SU-DHL-6 (cell line): ENCODE results near the gene DENND1B.

ENCODE experiments used
- H2AFZ ChIP-seq: fragments of 200-600 bp; sonication (generic); 2 replicates; pipeline ENCODE4 v1.6.1; 2014; ENCODE audit warnings: low read depth, mild to moderate bottlenecking, moderate library complexity, mixed read lengths, antibody characterized with exemption, low read length; ENCODE audit not compliant: severe bottlenecking
- H3F3A ChIP-seq: fragments of 200-600 bp; shearing (Covaris generic); 2 replicates; pipeline ENCODE4 v1.6.0; 2016; ENCODE audit warnings: antibody characterized with exemption, mild to moderate bottlenecking; ENCODE audit not compliant: insufficient read depth
- H3K27ac ChIP-seq: fragments of 200-600 bp; sonication (generic); 2 replicates; pipeline ENCODE4 v1.5.1; 2016; ENCODE audit warnings: low read depth, mild to moderate bottlenecking, low read length, moderate library complexity, mixed read lengths
- H3K27me3 ChIP-seq: fragments of 200-600 bp; sonication (generic), shearing (Covaris generic); 2 replicates; pipeline ENCODE4 v1.6.0; 2014; ENCODE audit warnings: mild to moderate bottlenecking, low read length
- H3K36me3 ChIP-seq: fragments of 200-600 bp; sonication (generic); 2 replicates; pipeline ENCODE4 v1.6.1; 2014; ENCODE audit warnings: mild to moderate bottlenecking, low read length, mixed read lengths
- H3K4me2 ChIP-seq: fragments of 300-600, 200-600 bp; shearing (Covaris generic), sonication (generic); 2 replicates; pipeline ENCODE4 v1.6.0; 2014; ENCODE audit warnings: low read length, low read depth, mild to moderate bottlenecking; ENCODE audit not compliant: poor library complexity, severe bottlenecking
- H3K4me3 ChIP-seq: fragments of 200-600 bp; sonication (generic); 2 replicates; pipeline ENCODE4 v1.5.1; 2014; ENCODE audit warnings: antibody characterized with exemption, low read length, mild to moderate bottlenecking, mixed read lengths; ENCODE audit not compliant: insufficient read depth, poor library complexity, severe bottlenecking
- H3K79me2 ChIP-seq: fragments of 200-600 bp; sonication (generic); 2 replicates; pipeline ENCODE4 v1.6.1; 2014; ENCODE audit warnings: mild to moderate bottlenecking, low read length, moderate library complexity; ENCODE audit not compliant: insufficient read depth
- H3K9ac ChIP-seq: fragments of 200-600 bp; sonication (generic); 2 replicates; pipeline ENCODE4 v1.7.0; 2014; ENCODE audit warnings: mild to moderate bottlenecking, low read length
- H3K9me2 ChIP-seq: fragments of 200-600 bp; sonication (generic); replicated peaks from 2 replicates; pipeline ENCODE4 v1.6.1; 2014; ENCODE audit warnings: low read length; ENCODE audit not compliant: insufficient read depth
- H3K9me3 ChIP-seq: fragments of 200-600 bp; sonication (generic); 2 replicates; pipeline ENCODE4 v1.6.1; 2014; ENCODE audit warnings: low read length, mixed read lengths; ENCODE audit not compliant: insufficient read depth
- H4K20me1 ChIP-seq: fragments of 200-600 bp; sonication (generic); 2 replicates; pipeline ENCODE4 v1.6.1; 2014; ENCODE audit warnings: low read depth, mild to moderate bottlenecking, antibody characterized with exemption, low read length, moderate library complexity, mixed read lengths
- CTCF ChIP-seq: fragments of 200-600 bp; sonication (generic); IDR thresholded peaks from one replicate; pipeline ENCODE4 v1.5.1; 2017; ENCODE audit warnings: antibody characterized with exemption, mild to moderate bottlenecking, low read length, moderate library complexity; ENCODE audit not compliant: insufficient read depth, poor library complexity, severe bottlenecking
- EZH2phosphoT487 ChIP-seq: fragments of 200-600 bp; sonication (generic), shearing (Covaris generic); conservative IDR thresholded peaks from 2 replicates; pipeline ENCODE4 v1.6.1; 2018; ENCODE audit warnings: mild to moderate bottlenecking, antibody characterized with exemption, low read length, moderate library complexity, mixed read lengths

The DENND1B gene

GRCh38 chr1:197801684-197802083 lies 26.4 kb upstream of the DENND1B start:
- Histone ChIP-seq H3K9me2 (no peaks in the 10 kb centered on the region), H3F3A (no peaks in the 10 kb centered on the region), H3K27ac (no peak overlapping the region), H3K27me3 (no peaks in the 10 kb centered on the region), H2AFZ (no peak overlapping the region), H3K9ac (no peak overlapping the region), H3K9me3 (peaks cover 26% of the 10 kb centered on the region), H3K36me3 (no peaks in the 10 kb centered on the region), H3K4me2 (no peak overlapping the region), H4K20me1 (no peaks in the 10 kb centered on the region), H3K79me2 (no peaks in the 10 kb centered on the region), H3K4me3 (no peak overlapping the region)
- no peak for TF ChIP-seq CTCF
- TF ChIP-seq EZH2phosphoT487: no peak

GRCh38 chr1:197801111-197801482 lies 25.8 kb upstream of the DENND1B start:
- Histone ChIP-seq H3K9ac (no peak overlapping the region), H4K20me1 (no peaks in the 10 kb centered on the region), H3F3A (no peaks in the 10 kb centered on the region), H3K9me2 (no peaks in the 10 kb centered on the region), H2AFZ (no peak overlapping the region), H3K4me3 (no peak overlapping the region), H3K27ac (no peak overlapping the region), H3K9me3 (peaks cover 30% of the 10 kb centered on the region), H3K79me2 (no peaks in the 10 kb centered on the region), H3K4me2 (no peak overlapping the region), H3K36me3 (no peaks in the 10 kb centered on the region), H3K27me3 (no peaks in the 10 kb centered on the region)
- TF ChIP-seq EZH2phosphoT487 (no peak), CTCF (no peak)

GRCh38 chr1:197800379-197801110 lies 25.3 kb upstream of the DENND1B start:
- no peaks in the 10 kb centered on the region for H3K79me2 ChIP-seq
- H4K20me1 ChIP-seq: no peaks in the 10 kb centered on the region
- no peak overlapping the region for H3K4me3 ChIP-seq
- peaks cover 30% of the 10 kb centered on the region for H3K9me3 ChIP-seq
- H3K9me2 ChIP-seq: no peaks in the 10 kb centered on the region
- H3F3A ChIP-seq: no peaks in the 10 kb centered on the region
- no peak overlapping the region for H3K9ac ChIP-seq
- no peak overlapping the region for H3K4me2 ChIP-seq
- no peak overlapping the region for H3K27ac ChIP-seq
- no peak overlapping the region for H2AFZ ChIP-seq
- H3K27me3 ChIP-seq: no peaks in the 10 kb centered on the region
- TF ChIP-seq EZH2phosphoT487: no peak
- no peak for TF ChIP-seq CTCF
- no peaks in the 10 kb centered on the region for H3K36me3 ChIP-seq
